WERI-Rb-1 (cell line): ENCODE data around the gene SCAMP5.

Source experiments
- DNase-seq: peaks from one replicate; pipeline ENCODE4 v3.0.0-alpha.2; 2020
- H3K27ac ChIP-seq: fragments of 250-450 bp; sonication (Bioruptor Pico); 2 replicates; pipeline ENCODE4 v1.5.1; 2020; ENCODE audit warnings: mild to moderate bottlenecking, moderate library complexity
- H3K27me3 ChIP-seq: fragments of 250-450 bp; sonication (Bioruptor Pico); 2 replicates; pipeline ENCODE4 v1.5.1; 2021; ENCODE audit warnings: mild to moderate bottlenecking, low read depth, moderate library complexity; ENCODE audit not compliant: insufficient read depth, severe bottlenecking
- H3K36me3 ChIP-seq: fragments of 250-450 bp; sonication (Bioruptor Pico); 2 replicates; pipeline ENCODE4 v1.5.1; 2020; ENCODE audit warnings: mild to moderate bottlenecking, moderate library complexity
- H3K4me3 ChIP-seq: 2 replicates; pipeline ENCODE4 v1.5.1; 2011; ENCODE audit warnings: low read depth, mild to moderate bottlenecking, control low read depth, low read length
- H3K9me3 ChIP-seq: fragments of 250-450 bp; sonication (Bioruptor Pico); 2 replicates; pipeline ENCODE4 v1.5.1; 2021; ENCODE audit warnings: mild to moderate bottlenecking, moderate library complexity; ENCODE audit not compliant: severe bottlenecking
- TF ChIP-seq, protein P1 (sequence below): IDR thresholded peaks from 2 replicates; pipeline ENCODE4 v1.5.1; 2011; ENCODE audit warnings: low read depth, mild to moderate bottlenecking, control low read depth, inconsistent platforms, low read length

The SCAMP5 gene

DNA sequence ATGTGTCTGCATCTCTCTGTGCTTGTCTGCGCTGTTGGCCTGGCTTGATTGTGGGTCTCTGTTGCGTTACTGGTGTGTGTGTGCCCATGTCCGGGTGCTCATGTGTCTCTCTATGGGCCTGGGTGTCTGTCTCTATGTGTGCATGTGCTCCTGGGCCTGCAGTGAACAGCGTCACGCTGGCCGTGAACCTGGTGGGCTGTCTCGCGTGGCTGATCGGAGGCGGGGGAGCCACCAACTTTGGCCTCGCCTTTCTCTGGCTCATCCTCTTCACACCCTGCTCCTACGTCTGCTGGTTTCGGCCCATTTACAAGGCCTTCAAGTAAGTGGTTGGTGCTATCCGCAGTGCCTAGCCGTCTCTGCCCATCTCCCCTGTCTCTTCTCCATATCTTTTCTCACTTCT is 21.1 kb downstream of the SCAMP5 start:
- Histone ChIP-seq H3K27me3 (no peaks in the 10 kb centered on the region), H3K4me3 (no peak overlapping the region), H3K27ac (no peak overlapping the region), H3K36me3 (peaks cover 61% of the 10 kb centered on the region), H3K9me3 (no peaks in the 10 kb centered on the region)
- TF ChIP-seq, protein P1, sequence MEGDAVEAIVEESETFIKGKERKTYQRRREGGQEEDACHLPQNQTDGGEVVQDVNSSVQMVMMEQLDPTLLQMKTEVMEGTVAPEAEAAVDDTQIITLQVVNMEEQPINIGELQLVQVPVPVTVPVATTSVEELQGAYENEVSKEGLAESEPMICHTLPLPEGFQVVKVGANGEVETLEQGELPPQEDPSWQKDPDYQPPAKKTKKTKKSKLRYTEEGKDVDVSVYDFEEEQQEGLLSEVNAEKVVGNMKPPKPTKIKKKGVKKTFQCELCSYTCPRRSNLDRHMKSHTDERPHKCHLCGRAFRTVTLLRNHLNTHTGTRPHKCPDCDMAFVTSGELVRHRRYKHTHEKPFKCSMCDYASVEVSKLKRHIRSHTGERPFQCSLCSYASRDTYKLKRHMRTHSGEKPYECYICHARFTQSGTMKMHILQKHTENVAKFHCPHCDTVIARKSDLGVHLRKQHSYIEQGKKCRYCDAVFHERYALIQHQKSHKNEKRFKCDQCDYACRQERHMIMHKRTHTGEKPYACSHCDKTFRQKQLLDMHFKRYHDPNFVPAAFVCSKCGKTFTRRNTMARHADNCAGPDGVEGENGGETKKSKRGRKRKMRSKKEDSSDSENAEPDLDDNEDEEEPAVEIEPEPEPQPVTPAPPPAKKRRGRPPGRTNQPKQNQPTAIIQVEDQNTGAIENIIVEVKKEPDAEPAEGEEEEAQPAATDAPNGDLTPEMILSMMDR: no peak
- no peak for DNase-seq

GRCh38 chr15:75019916-75020315 is 24.6 kb downstream of the SCAMP5 start:
- H3K27me3 ChIP-seq: no peaks in the 10 kb centered on the region

DNA sequence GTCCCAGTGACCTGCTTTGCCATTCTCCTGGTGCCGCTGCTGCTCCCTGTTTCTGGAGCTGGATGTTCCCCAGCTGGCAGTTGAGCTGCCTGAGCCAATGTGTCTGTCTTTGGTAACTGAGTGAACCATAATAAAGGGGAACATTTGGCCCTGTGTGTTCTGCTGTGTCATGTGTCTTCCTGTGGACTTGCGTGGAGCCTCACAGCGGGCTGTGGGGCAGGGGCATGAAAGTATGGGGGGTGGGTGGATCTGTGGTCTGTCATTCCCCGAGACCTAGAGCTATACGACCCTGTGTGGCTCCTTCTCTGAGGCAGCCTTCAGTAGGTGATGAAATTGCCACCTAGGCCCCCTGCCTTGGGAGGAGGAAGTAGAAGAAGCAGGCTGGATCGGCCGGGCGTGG is 26.0 kb downstream of the SCAMP5 start:
- Histone ChIP-seq H3K9me3 (no peaks in the 10 kb centered on the region), H3K4me3 (no peak overlapping the region), H3K27me3 (no peaks in the 10 kb centered on the region), H3K27ac (no peak overlapping the region), H3K36me3 (peaks cover 26% of the 10 kb centered on the region)
- TF ChIP-seq, protein P1: no peak
- DNase-seq: no peak

More at GRCh38 chr15:75019916-75020315, 24.6 kb downstream of the SCAMP5 start:
- DNase-seq: no peak
- H3K9me3 ChIP-seq: no peaks in the 10 kb centered on the region
- TF ChIP-seq, protein P1: no peak
- H3K27ac ChIP-seq: no peak overlapping the region
- peaks cover 34% of the 10 kb centered on the region for H3K36me3 ChIP-seq
- no peak overlapping the region for H3K4me3 ChIP-seq

DNA sequence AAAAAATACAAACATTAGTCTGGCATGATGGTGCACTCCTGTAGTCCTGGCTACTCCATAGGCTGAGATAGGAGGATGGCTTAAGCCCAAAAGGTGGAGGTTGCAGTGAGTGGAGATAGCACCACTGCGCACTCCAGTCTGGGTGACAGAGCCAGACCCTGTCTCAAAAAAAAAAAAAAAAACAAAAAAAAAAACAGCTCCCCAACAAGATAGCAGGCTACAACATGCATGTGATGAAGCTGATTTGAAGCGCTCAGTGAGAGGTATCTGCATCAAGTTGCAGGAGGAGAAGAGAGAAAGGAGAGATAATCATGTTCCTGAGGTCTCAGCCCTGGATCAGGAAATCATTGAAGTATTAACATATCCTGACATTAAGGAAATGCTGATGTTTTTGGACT is 27.4 kb downstream of the SCAMP5 start:
- Histone ChIP-seq H3K27me3 (no peaks in the 10 kb centered on the region), H3K9me3 (no peaks in the 10 kb centered on the region), H3K4me3 (no peak overlapping the region), H3K27ac (no peak overlapping the region), H3K36me3 (peaks cover 13% of the 10 kb centered on the region)
- TF ChIP-seq, protein P1: no peak
- no peak for DNase-seq

DNA sequence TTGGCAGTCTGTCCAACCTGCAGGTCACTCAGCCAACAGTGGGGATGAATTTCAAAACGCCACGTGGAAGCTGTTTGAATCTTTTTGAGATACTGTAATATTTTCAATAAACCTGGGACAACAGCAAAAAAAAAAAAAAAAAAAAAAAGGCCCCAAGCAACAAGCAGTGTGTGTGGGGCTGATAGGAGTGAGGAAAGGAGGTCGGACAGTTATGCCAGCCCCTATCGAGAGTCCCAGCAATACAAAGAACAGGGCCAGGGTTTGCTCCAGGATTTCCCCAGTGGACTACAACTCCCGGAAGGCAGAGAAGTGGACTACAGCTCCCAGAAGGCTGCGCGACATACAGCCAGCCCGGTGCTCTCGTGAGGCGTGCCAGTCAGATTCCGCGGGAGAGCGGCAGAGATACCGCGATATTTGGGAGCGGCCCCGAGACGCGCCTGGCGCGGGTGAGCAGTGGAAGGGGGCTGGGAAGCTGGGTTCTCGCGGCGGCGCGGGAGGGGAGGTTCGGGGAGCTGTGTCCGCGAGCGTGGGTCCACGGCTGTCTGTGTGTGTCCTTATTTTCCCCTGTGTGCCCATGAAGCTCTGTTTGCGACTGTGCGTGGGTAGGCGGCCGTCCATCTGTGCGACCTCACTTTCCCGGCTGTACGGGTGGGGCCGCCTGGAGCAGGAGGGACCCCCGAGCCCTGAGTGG is 28.0 kb downstream of the SCAMP5 start, which contains the start of gene PPCDC:
Gene PPCDC (plus strand): TSS at position 410 of the 691 bp plus-strand sequence. CDS start 4,729 bp downstream, outside the sequence.
- peak; percentile 96 for DNase-seq
- peak within 1 kb of the TSS; percentile 94 for H3K27ac ChIP-seq
- peak within 1 kb of the TSS; percentile 89 for H3K4me3 ChIP-seq
- TF ChIP-seq, protein P1: no peak
- no peaks in the 10 kb centered on the region for H3K27me3 ChIP-seq
- H3K9me3 ChIP-seq: no peaks in the 10 kb centered on the region
- H3K36me3 ChIP-seq: peaks cover 8% of the 10 kb centered on the region
